OCI-LY3 (cell line): ENCODE data around the gene HS3ST6.

ENCODE experiments used
- H2AFZ ChIP-seq: fragments of 200-600, 300-600 bp; shearing (Covaris generic); 2 replicates; pipeline ENCODE4 v1.6.0; 2014; ENCODE audit warnings: antibody characterized with exemption, low read depth, low read length
- H3K27ac ChIP-seq: fragments of 200-600, 300-600 bp; sonication (generic); 2 replicates; pipeline ENCODE4 v1.5.1; 2014; ENCODE audit warnings: mild to moderate bottlenecking, low read length, moderate library complexity, mixed read lengths
- H3K27me3 ChIP-seq: fragments of 200-600, 300-600 bp; sonication (generic); 2 replicates; pipeline ENCODE4 v1.6.1; 2014; ENCODE audit warnings: low read depth, low read length, mixed read lengths
- H3K36me3 ChIP-seq: fragments of 200-600, 300-600 bp; sonication (generic); replicated peaks from 2 replicates; pipeline ENCODE3; 2014; ENCODE audit warnings: low read depth, low read length, mixed read lengths
- H3K4me1 ChIP-seq: fragments of 300-600, 200-600 bp; sonication (generic); 2 replicates; pipeline ENCODE4 v1.6.1; 2014; ENCODE audit warnings: low read length, mixed read lengths
- H3K4me2 ChIP-seq: fragments of 200-600, 300-600 bp; sonication (generic); 2 replicates; pipeline ENCODE4 v1.6.1; 2014; ENCODE audit warnings: low read length, mixed read lengths
- H3K4me3 ChIP-seq: fragments of 300-600, 200-600 bp; sonication (generic); 2 replicates; pipeline ENCODE4 v1.5.1; 2014; ENCODE audit warnings: antibody characterized with exemption, mild to moderate bottlenecking, low read length, moderate library complexity
- H3K79me2 ChIP-seq: fragments of 300-600, 200-600 bp; shearing (Covaris generic); 2 replicates; pipeline ENCODE4 v1.6.1; 2014; ENCODE audit warnings: mild to moderate bottlenecking, low read length, mixed read lengths
- H3K9ac ChIP-seq: fragments of 300-600, 200-600 bp; shearing (Covaris generic); 2 replicates; pipeline ENCODE4 v1.6.0; 2014; ENCODE audit warnings: mild to moderate bottlenecking, low read length, moderate library complexity
- H3K9me3 ChIP-seq: fragments of 200-600, 300-600 bp; shearing (Covaris generic); 2 replicates; pipeline ENCODE4 v1.6.1; 2014; ENCODE audit warnings: low read length, mixed read lengths; ENCODE audit not compliant: insufficient read depth
- H4K20me1 ChIP-seq: fragments of 200-600, 300-600 bp; sonication (generic); 2 replicates; pipeline ENCODE4 v1.6.1; 2016; ENCODE audit warnings: low read length, mixed read lengths; ENCODE audit not compliant: insufficient read depth
- CTCF ChIP-seq: fragments of 200-600, 300-600 bp; sonication (generic); IDR thresholded peaks from 2 replicates; pipeline ENCODE4 v1.5.1; 2014; ENCODE audit warnings: antibody characterized with exemption, low read length, low read depth
- EZH2phosphoT487 ChIP-seq: fragments of 200-600 bp; shearing (Covaris generic); IDR thresholded peaks from 2 replicates; pipeline ENCODE4 v1.6.1; 2018; ENCODE audit warnings: antibody characterized with exemption, mixed run types, low read depth

The HS3ST6 gene

DNA sequence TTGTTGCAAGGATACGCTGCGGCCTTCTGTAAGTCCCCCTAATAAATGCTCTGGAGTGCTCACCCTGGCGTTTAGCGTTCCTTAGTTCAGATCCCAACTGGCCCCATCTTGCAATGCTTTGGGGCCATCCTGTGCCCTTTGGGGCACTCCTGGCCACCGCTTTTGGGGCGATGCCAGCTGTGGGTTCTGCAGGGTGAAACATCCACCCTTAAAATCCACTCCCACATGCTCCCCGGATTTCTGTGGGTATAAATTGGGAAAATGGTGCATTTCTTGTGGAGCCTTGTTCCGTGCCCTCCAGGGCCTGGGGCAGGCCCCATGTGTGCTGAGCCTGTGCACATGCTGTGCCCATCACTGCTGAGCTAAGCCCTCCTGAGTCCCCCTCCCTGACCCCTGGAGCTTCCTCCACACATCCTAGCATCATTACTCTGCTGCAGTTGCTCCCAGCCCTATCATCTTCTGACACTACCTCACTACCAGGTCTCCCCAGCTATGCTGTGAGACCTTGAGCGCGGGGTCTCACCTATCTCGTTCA is 18.8 kb upstream of the HS3ST6 start:
- peaks cover 32% of the 10 kb centered on the region for H3K36me3 ChIP-seq
- TF ChIP-seq CTCF (no peak), EZH2phosphoT487 (no peak)
- H3K9ac ChIP-seq = no peak overlapping the region
- H3K27me3 ChIP-seq = no peaks in the 10 kb centered on the region
- H3K4me1 ChIP-seq = peaks cover 19% of the 10 kb centered on the region
- peaks cover 15% of the 10 kb centered on the region for H4K20me1 ChIP-seq
- no peak overlapping the region for H3K4me2 ChIP-seq
- H3K27ac ChIP-seq = no peak overlapping the region
- no peaks in the 10 kb centered on the region for H3K9me3 ChIP-seq
- H3K4me3 ChIP-seq = no peak overlapping the region
- H3K79me2 ChIP-seq = peaks cover 9% of the 10 kb centered on the region
- no peak overlapping the region for H2AFZ ChIP-seq

DNA sequence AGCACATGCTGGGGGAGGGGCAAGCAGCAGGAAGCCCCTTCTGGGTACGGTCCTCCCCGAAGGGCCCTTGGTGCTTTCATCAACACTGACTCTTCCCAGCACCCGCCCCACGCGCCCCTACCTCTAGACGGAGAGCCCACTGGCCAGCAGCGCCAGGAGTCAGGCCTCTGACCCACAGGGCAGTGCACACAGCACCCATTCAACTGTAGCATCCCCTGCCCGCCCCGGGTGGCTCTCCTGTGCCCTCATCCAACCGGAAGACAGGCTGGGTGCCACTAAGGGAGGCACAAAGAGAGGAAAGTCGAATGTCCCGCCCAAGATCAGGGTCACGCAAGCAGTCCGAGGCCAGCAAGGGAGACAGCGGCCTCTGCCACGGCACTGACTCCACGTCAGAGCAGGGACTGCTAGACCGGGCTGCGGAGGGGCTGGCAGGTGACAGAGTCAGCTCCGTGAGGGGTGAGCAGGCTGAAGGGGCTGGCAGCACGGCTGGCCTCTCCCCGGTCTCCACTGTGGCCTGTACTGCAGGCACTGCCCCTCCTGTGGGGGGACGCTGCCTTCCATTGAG is 15.0 kb upstream of the HS3ST6 start:
- H3K9ac ChIP-seq = no peak overlapping the region

DNA sequence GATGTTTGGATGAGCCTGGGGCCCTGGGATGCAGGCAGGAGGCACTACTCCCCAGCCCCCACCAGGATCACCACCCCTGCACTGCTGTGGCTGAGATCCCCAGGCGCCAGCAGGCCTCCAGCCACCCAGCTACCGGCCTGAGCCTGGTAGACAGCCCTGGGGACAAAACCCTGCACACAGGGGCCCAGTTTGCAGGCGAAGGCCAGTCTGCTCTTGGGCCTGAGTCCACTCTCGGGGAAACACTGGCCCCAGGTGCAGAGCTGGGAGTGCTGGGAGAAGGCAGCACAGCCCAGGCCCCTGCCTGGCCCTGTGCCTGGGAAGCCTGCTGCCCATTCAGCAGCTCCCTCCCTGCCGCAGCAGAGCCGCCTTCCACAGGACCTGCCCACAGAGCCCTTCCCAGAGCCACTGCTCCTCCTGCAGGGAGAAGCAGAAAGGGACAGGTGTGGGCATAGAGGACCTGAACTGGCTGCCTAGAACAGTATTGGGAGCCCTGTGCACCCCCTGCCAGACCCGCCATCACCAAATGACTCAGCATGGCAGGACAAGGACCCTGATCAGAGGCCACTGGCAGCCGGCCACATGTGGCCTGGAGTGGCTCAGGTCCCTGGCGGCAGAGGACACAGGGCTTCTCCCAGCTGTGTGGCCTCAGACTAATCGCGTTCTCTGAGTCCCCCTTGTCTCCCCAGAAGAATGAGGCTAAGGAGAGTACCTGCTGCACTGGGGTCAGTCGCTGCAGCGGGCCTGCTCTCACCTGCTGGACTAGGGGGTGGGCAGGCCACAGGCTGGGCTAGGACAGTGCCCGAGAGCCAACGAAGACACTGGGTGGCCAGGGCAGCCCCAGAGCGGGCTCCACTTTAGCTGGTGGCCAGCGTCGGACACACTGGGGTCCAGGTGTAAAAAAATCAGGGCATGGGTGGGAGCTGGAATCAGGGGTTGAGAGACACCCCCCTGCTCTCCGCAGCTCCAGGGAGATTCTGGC is 14.1 kb upstream of the HS3ST6 start:
- Histone ChIP-seq H3K27me3 (no peaks in the 10 kb centered on the region), H3K4me1 (peaks cover 8% of the 10 kb centered on the region; the same call in 1 of the 2 replicates), H3K79me2 (no peaks in the 10 kb centered on the region), H3K36me3 (peaks cover 6% of the 10 kb centered on the region), H3K9me3 (no peaks in the 10 kb centered on the region), H3K9ac (no peak overlapping the region), H4K20me1 (no peaks in the 10 kb centered on the region), H2AFZ (no peak overlapping the region), H3K27ac (no peak overlapping the region), H3K4me2 (no peak overlapping the region), H3K4me3 (no peak overlapping the region)
- no peak for TF ChIP-seq CTCF
- TF ChIP-seq EZH2phosphoT487 = no peak

More for the DNA sequence above, 15.0 kb upstream of the HS3ST6 start:
- Histone ChIP-seq H3K79me2 (no peaks in the 10 kb centered on the region), H3K27ac (no peak overlapping the region), H4K20me1 (no peaks in the 10 kb centered on the region), H3K4me1 (peaks cover 8% of the 10 kb centered on the region; the same call in 1 of the 2 replicates), H3K4me2 (no peak overlapping the region), H3K27me3 (no peaks in the 10 kb centered on the region), H2AFZ (no peak overlapping the region), H3K36me3 (peaks cover 11% of the 10 kb centered on the region), H3K9me3 (no peaks in the 10 kb centered on the region), H3K4me3 (no peak overlapping the region)
- TF ChIP-seq EZH2phosphoT487 = no peak

DNA sequence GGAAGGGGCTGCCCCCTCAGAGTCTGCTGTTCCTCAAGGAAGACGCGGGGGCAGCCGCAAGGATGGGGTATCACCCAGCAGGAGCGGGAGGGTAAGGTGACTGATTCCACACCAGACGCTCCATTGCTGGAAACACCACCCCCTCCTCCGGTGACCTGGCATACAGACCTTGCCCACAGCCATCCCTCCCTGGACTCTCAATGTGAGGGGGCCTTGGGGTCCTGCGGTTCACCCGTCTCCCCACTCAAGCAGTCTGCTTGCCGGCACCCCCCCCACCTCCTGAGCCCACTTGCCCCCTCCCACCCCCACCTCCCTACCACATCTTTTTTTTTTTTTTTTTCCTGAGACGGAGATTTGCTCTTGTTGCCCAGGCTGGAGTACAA is 12.1 kb upstream of the HS3ST6 start:
- Histone ChIP-seq H2AFZ (peak overlapping the region; percentile 86; the same call in 1 of the 2 replicates), H3K4me1 (peaks cover 8% of the 10 kb centered on the region; the same call in 1 of the 2 replicates), H3K79me2 (no peaks in the 10 kb centered on the region), H3K27me3 (no peaks in the 10 kb centered on the region), H3K9ac (no peak overlapping the region), H3K36me3 (no peaks in the 10 kb centered on the region), H3K27ac (no peak overlapping the region), H3K4me2 (peak overlapping the region; percentile 73; the same call in 1 of the 2 replicates), H3K9me3 (no peaks in the 10 kb centered on the region), H3K4me3 (no peak overlapping the region), H4K20me1 (no peaks in the 10 kb centered on the region)
- TF ChIP-seq EZH2phosphoT487 (no peak), CTCF (no peak)
